Measurements from ENCODE around the gene SLC25A13.

Gene SLC25A13

DNA sequence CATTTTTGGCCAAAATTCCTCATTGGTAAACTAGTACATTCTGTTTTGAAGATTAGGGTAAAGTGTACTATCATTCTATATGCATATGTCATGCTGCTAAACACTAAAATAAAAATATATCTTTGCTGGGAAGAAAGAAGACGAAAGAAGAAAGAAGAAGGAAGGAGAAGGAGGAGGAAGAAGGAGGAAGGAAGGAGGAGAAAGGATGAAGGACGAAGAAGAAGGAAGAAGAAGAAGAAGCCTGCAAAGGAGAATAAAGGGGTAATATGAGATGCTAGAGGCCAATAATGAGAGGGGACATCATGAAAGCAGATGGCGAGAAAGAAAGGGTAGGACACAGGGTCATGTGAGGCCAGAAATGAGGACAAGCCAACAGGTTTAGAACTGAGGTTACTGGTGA is 8.0 kb downstream of the SLC25A13 start:
- Histone ChIP-seq H3K27ac (ENCODE audit: low read depth, low read length) (no peak overlapping the region), H3K9ac (ENCODE audit: low read length in 5 of 5) (no peak overlapping the region), H3K9me3 (ENCODE audit: control insufficient read depth in 5 of 5, low read length in 5 of 5) (no peaks in the 10 kb centered on the region), H3K36me3 (ENCODE audit: control insufficient read depth in 5 of 5, insufficient read depth in 5 of 5, low read length in 5 of 5) (peaks cover 0 to 3% (median 0%) of the 10 kb centered on the region in 5 donors), H3K4me3 (ENCODE audit: low read depth in 1 of 5, low read length in 5 of 5) (no peak overlapping the region), H3K27me3 (ENCODE audit: control insufficient read depth in 5 of 5, insufficient read depth in 4 of 5, low read length in 5 of 5) (no peaks in the 10 kb centered on the region), H3K4me1 (ENCODE audit: control insufficient read depth in 5 of 5, insufficient read depth in 5 of 5, low read length in 5 of 5) (peaks cover 3 to 50% (median 46%) of the 10 kb centered on the region in 5 donors)

DNA sequence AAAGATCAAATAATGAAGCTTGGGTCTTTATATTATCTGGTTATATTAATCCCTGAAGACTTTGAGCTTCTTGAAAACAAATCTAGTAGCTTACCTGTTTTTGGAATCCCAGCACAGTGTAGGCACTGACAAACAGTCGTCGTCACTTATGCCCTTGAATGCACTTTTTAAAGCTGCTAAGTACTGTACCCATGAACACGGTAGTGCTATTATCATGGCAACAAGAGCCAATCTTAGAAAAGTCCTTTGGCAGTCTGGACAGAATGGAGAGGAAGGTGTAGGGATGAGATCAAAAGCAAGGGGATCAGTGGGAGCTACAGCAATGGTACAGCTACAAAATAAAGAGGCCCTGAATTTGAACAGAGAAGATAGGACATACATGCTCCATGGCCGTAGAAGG is 9.4 kb downstream of the SLC25A13 start:
- H3K27ac ChIP-seq (ENCODE audit: low read depth, low read length) = no peak overlapping the region
- H3K36me3 ChIP-seq (ENCODE audit: control insufficient read depth in 5 of 5, insufficient read depth in 5 of 5, low read length in 5 of 5) = peaks cover 0 to 3% (median 0%) of the 10 kb centered on the region in 5 donors
- no peak overlapping the region for H3K4me3 ChIP-seq (ENCODE audit: low read depth in 1 of 5, low read length in 5 of 5)
- H3K9me3 ChIP-seq (ENCODE audit: control insufficient read depth in 5 of 5, low read length in 5 of 5) = no peaks in the 10 kb centered on the region
- peaks cover 0 to 52% (median 48%) of the 10 kb centered on the region in 5 donors for H3K4me1 ChIP-seq (ENCODE audit: control insufficient read depth in 5 of 5, insufficient read depth in 5 of 5, low read length in 5 of 5)
- H3K9ac ChIP-seq (ENCODE audit: low read length in 5 of 5) = no peak overlapping the region
- no peaks in the 10 kb centered on the region for H3K27me3 ChIP-seq (ENCODE audit: control insufficient read depth in 5 of 5, insufficient read depth in 4 of 5, low read length in 5 of 5)

DNA sequence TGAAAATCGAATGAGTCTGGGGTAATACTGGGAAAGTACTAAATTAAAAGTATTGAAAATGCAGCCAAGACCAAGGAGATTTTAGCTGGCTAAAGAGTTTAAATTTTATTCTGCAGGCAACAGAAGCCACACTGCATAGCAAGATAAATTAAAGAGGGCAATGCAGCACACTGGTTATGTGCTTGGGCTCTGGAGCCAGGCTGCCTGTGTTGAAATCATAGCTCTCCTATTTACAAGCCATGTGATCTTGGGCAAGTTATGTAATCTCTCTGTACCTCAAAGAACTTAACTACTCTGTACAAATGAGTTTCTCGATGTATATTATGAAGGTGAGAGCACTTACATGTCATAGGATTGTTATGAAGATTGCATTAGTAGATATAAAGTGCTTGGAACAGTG is 9.9 kb downstream of the SLC25A13 start:
- peaks cover 0 to 52% (median 48%) of the 10 kb centered on the region in 5 donors for H3K4me1 ChIP-seq (ENCODE audit: control insufficient read depth in 5 of 5, insufficient read depth in 5 of 5, low read length in 5 of 5)
- H3K27me3 ChIP-seq (ENCODE audit: control insufficient read depth in 5 of 5, insufficient read depth in 4 of 5, low read length in 5 of 5) = no peaks in the 10 kb centered on the region
- peak overlapping the region; percentile 28 for H3K27ac ChIP-seq (ENCODE audit: low read depth, low read length)
- no peak overlapping the region for H3K9ac ChIP-seq (ENCODE audit: low read length in 5 of 5)
- H3K9me3 ChIP-seq (ENCODE audit: control insufficient read depth in 5 of 5, low read length in 5 of 5) = no peaks in the 10 kb centered on the region
- H3K36me3 ChIP-seq (ENCODE audit: control insufficient read depth in 5 of 5, insufficient read depth in 5 of 5, low read length in 5 of 5) = peaks cover 0 to 3% (median 0%) of the 10 kb centered on the region in 5 donors
- peak overlapping the region in 1 of 5 donors; percentile 31 for H3K4me3 ChIP-seq (ENCODE audit: low read depth in 1 of 5, low read length in 5 of 5)

DNA sequence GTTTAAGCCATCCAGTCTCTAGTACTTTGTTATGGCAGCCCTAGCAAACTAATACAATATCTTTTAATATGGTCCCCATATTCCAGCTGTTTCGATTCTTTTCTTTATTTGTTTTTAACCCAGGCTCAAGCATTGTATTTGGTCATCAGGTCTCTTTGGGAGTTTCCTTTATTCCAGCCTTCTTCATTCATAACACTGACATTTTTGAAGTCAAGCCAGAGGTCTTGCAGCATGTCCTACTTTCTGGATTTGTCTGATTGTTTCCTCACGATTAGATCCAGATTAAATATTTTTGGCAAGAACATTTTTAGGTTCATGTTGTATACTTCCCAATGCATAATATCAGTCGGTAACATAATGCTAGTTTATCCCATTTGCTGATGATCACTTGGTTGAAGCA is 11.8 kb downstream of the SLC25A13 start:
- Histone ChIP-seq H3K4me3 (ENCODE audit: low read depth in 1 of 5, low read length in 5 of 5) (no peak overlapping the region), H3K36me3 (ENCODE audit: control insufficient read depth in 5 of 5, insufficient read depth in 5 of 5, low read length in 5 of 5) (peaks cover 0 to 2% (median 0%) of the 10 kb centered on the region in 5 donors), H3K4me1 (ENCODE audit: control insufficient read depth in 5 of 5, insufficient read depth in 5 of 5, low read length in 5 of 5) (peaks cover 0 to 53% (median 44%) of the 10 kb centered on the region in 5 donors), H3K27ac (ENCODE audit: low read depth, low read length) (no peak overlapping the region), H3K9ac (ENCODE audit: low read length in 5 of 5) (no peak overlapping the region), H3K9me3 (ENCODE audit: control insufficient read depth in 5 of 5, low read length in 5 of 5) (no peaks in the 10 kb centered on the region), H3K27me3 (ENCODE audit: control insufficient read depth in 5 of 5, insufficient read depth in 4 of 5, low read length in 5 of 5) (no peaks in the 10 kb centered on the region)

DNA sequence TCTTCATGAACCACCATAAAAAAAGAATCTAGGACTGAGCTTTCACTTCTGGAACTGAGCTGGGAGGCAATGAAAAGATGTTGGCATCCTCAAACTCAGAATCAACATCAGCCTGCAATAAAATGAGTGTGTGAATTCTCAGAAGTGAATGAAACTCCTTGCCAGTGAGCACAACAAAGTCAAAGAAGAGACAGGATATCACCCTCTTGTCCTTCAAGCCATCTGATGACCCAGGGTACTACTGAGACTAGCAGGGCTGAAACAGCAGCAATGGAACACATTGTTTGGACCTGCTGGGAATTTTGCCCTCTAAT is 13.0 kb downstream of the SLC25A13 start:
- Histone ChIP-seq H3K4me1 (ENCODE audit: control insufficient read depth in 5 of 5, insufficient read depth in 5 of 5, low read length in 5 of 5) (peaks cover 0 to 41% (median 38%) of the 10 kb centered on the region in 5 donors), H3K9me3 (ENCODE audit: control insufficient read depth in 5 of 5, low read length in 5 of 5) (no peaks in the 10 kb centered on the region), H3K27ac (ENCODE audit: low read depth, low read length) (no peak overlapping the region), H3K4me3 (ENCODE audit: low read depth in 1 of 5, low read length in 5 of 5) (no peak overlapping the region), H3K27me3 (ENCODE audit: control insufficient read depth in 5 of 5, insufficient read depth in 4 of 5, low read length in 5 of 5) (no peaks in the 10 kb centered on the region), H3K9ac (ENCODE audit: low read length in 5 of 5) (no peak overlapping the region), H3K36me3 (ENCODE audit: control insufficient read depth in 5 of 5, insufficient read depth in 5 of 5, low read length in 5 of 5) (peaks cover 0 to 2% (median 0%) of the 10 kb centered on the region in 5 donors)

DNA sequence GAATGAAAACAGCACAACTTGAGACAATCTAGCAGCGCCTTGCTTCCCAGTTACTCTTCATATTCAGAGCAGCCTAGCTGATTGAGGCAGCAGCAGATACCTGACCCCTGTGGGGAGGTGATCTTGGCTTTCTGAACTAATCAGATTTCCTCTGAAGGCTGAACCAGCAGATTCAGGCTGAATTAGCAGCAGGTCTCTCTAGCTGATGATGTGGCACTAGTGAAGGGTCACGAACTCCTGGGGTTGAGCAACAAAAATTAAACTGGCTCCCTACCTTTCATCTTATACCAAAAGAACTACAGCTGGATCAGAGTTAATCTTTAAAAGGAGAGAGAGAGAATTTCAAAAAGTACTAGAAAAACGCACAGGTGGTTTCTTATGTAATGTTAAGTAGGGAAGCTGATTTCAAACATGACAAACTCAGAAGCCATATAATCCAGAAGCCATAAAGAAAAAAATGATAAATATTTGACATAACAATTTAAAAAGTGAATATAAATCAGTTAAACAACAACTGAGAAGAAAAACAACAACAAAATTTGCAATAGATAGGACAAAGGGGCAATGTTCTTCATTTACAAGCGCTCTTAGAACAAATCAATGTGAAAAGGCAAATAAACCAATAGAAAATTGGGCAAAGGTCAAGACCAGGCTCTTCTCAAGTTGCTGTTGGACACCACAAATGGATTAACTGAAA is 13.5 kb downstream of the SLC25A13 start:
- Histone ChIP-seq H3K4me3 (ENCODE audit: low read depth in 1 of 5, low read length in 5 of 5) (no peak overlapping the region), H3K36me3 (ENCODE audit: control insufficient read depth in 5 of 5, insufficient read depth in 5 of 5, low read length in 5 of 5) (peaks cover 0 to 2% (median 0%) of the 10 kb centered on the region in 5 donors), H3K27ac (ENCODE audit: low read depth, low read length) (no peak overlapping the region), H3K9me3 (ENCODE audit: control insufficient read depth in 5 of 5, low read length in 5 of 5) (no peaks in the 10 kb centered on the region), H3K27me3 (ENCODE audit: control insufficient read depth in 5 of 5, insufficient read depth in 4 of 5, low read length in 5 of 5) (no peaks in the 10 kb centered on the region), H3K4me1 (ENCODE audit: control insufficient read depth in 5 of 5, insufficient read depth in 5 of 5, low read length in 5 of 5) (peaks cover 0 to 40% (median 38%) of the 10 kb centered on the region in 5 donors), H3K9ac (ENCODE audit: low read length in 5 of 5) (no peak overlapping the region)

DNA sequence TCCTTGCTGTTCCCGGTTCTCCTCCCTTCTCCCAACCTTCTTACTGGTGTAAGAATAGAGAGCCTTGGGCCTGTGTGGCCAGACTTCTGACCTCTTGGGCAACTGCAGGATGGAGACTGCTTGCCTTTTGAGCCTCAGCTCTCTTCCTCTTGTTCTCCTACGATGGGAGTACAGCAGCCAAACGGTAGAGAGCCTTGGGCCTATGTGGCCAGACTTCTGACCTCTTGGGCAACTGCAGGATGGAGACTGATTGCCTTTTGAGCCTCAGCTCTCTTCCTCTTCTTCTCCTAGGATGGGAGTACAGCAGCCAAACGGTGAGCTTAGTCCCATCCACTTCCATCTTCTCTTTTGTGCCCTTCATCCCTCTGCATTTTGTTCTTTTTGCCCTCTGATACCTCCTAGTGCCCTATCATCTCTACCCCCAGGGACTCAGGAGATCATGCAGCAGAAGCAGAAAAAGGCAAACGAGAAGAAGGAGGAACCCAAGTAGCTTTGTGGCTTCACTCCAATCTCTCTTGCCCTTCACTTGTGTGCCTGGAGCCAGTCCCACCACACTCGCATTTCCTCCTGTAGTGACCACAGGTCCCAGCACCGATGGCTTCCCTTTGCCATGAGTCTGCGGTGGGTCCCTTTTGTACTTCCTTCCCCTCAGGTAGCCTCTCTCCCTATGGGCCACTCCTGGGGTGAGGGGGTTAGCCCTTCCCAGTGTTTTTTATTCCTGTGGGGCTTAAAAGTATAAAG is 15.3 kb downstream of the SLC25A13 start:
- peaks cover 0 to 33% (median 28%) of the 10 kb centered on the region in 5 donors for H3K4me1 ChIP-seq (ENCODE audit: control insufficient read depth in 5 of 5, insufficient read depth in 5 of 5, low read length in 5 of 5)
- no peak overlapping the region for H3K27ac ChIP-seq (ENCODE audit: low read depth, low read length)

DNA sequence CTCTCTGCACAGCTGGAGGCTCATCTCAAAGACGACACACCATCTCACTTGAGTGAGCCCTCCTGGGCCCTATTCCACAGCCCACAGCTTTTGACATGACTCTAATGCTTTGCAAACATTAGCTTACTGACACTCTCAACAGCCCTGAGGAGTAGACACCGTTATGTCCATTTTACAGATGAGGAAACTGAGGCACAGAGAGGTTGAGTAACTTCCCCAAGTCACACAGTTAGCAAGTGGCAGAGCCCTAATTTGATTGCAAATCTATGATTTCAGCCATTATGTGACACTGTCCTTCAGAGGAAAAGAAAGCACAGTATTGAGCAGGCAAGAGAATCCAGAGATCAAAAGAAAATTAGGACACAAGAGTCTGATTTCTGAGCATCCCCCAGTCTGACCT is 16.0 kb downstream of the SLC25A13 start:
- H3K9me3 ChIP-seq (ENCODE audit: control insufficient read depth in 5 of 5, low read length in 5 of 5) = no peaks in the 10 kb centered on the region
- H3K36me3 ChIP-seq (ENCODE audit: control insufficient read depth in 5 of 5, insufficient read depth in 5 of 5, low read length in 5 of 5) = no peaks in the 10 kb centered on the region
- H3K4me3 ChIP-seq (ENCODE audit: low read depth in 1 of 5, low read length in 5 of 5) = no peak overlapping the region
- peak overlapping the region in 1 of 5 donors; percentile 14 for H3K9ac ChIP-seq (ENCODE audit: low read length in 5 of 5)
- H3K27ac ChIP-seq (ENCODE audit: low read depth, low read length) = no peak overlapping the region
- H3K4me1 ChIP-seq (ENCODE audit: control insufficient read depth in 5 of 5, insufficient read depth in 5 of 5, low read length in 5 of 5) = peaks cover 0 to 28% (median 23%) of the 10 kb centered on the region in 5 donors
- H3K27me3 ChIP-seq (ENCODE audit: control insufficient read depth in 5 of 5, insufficient read depth in 4 of 5, low read length in 5 of 5) = no peaks in the 10 kb centered on the region

More for the DNA sequence above, 15.3 kb downstream of the SLC25A13 start:
- Histone ChIP-seq H3K9me3 (ENCODE audit: control insufficient read depth in 5 of 5, low read length in 5 of 5) (no peaks in the 10 kb centered on the region), H3K36me3 (ENCODE audit: control insufficient read depth in 5 of 5, insufficient read depth in 5 of 5, low read length in 5 of 5) (no peaks in the 10 kb centered on the region), H3K27me3 (ENCODE audit: control insufficient read depth in 5 of 5, insufficient read depth in 4 of 5, low read length in 5 of 5) (no peaks in the 10 kb centered on the region), H3K4me3 (ENCODE audit: low read depth in 1 of 5, low read length in 5 of 5) (no peak overlapping the region), H3K9ac (ENCODE audit: low read length in 5 of 5) (peak overlapping the region in 1 of 5 donors; percentile 14)

DNA sequence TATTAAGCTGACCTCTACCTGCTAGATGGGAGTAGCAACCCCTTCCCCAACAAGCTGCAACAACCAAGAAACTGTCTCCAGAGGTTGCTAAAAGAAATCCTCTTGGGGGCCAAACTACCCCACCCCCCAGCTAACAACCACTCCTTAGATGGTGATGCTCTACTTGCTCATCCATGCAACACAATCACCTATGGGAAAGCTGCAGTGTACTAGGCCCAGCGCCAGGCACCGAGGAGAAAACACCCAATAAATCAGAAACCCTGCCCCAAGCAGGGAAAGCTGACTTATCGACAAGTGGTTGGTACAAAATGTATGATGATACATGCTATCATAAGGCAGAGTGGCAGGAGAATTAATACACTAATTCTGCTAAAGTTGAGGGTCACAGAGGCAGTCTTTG is 17.3 kb downstream of the SLC25A13 start:
- Histone ChIP-seq H3K36me3 (ENCODE audit: control insufficient read depth in 5 of 5, insufficient read depth in 5 of 5, low read length in 5 of 5) (no peaks in the 10 kb centered on the region), H3K27ac (ENCODE audit: low read depth, low read length) (no peak overlapping the region), H3K9me3 (ENCODE audit: control insufficient read depth in 5 of 5, low read length in 5 of 5) (no peaks in the 10 kb centered on the region), H3K9ac (ENCODE audit: low read length in 5 of 5) (no peak overlapping the region), H3K4me1 (ENCODE audit: control insufficient read depth in 5 of 5, insufficient read depth in 5 of 5, low read length in 5 of 5) (peaks cover 0 to 19% (median 13%) of the 10 kb centered on the region in 5 donors), H3K27me3 (ENCODE audit: control insufficient read depth in 5 of 5, insufficient read depth in 4 of 5, low read length in 5 of 5) (no peaks in the 10 kb centered on the region), H3K4me3 (ENCODE audit: low read depth in 1 of 5, low read length in 5 of 5) (no peak overlapping the region)

DNA sequence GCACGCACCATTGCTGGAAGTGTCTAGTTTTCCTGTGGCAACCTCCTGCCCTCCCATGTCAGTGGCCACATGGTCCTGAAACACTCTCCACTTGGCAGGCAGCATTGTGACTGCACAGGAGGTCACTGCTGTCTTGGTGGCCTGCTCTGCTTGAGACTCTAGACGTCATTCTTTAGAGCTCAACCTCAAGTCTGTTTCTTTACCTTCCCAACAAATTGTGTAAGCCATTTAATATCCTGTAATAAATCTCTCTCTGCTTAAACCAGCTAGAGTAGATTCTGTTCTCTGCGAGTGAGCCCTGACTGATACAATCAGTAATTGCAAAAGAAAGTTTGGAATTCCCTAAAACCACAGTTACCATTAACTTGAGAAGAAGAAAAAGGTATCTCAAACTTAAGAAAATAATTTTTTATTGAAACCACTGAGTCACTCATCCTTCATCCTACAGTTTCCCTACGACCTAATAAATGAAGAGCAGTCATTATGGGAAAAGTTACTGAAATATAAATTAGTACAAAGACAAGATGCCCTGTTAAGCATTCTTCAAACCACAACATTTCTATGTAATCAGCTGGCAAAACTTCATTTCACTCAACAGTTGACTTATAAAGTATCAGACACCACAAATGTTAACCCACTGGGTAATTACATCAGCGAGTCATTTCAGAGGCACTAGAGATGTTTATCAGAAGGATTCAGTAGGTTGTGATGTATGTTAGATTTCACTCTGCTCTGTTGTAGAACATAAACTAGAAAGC is 18.0 kb downstream of the SLC25A13 start:
- Histone ChIP-seq H3K9ac (ENCODE audit: low read length in 5 of 5) (no peak overlapping the region), H3K4me1 (ENCODE audit: control insufficient read depth in 5 of 5, insufficient read depth in 5 of 5, low read length in 5 of 5) (peaks cover 0 to 12% (median 10%) of the 10 kb centered on the region in 5 donors), H3K36me3 (ENCODE audit: control insufficient read depth in 5 of 5, insufficient read depth in 5 of 5, low read length in 5 of 5) (no peaks in the 10 kb centered on the region), H3K9me3 (ENCODE audit: control insufficient read depth in 5 of 5, low read length in 5 of 5) (no peaks in the 10 kb centered on the region), H3K27ac (ENCODE audit: low read depth, low read length) (no peak overlapping the region), H3K27me3 (ENCODE audit: control insufficient read depth in 5 of 5, insufficient read depth in 4 of 5, low read length in 5 of 5) (no peaks in the 10 kb centered on the region), H3K4me3 (ENCODE audit: low read depth in 1 of 5, low read length in 5 of 5) (no peak overlapping the region)

All from subcutaneous abdominal adipose tissue (tissue), 5 donors.